Iris pigment epithelial cell (primary cell): ENCODE measurements around the gene ZNF518A.
A peak's percentile ranks its signal among the peaks of the same experiment; 100 is the strongest.

Experiments used
- DNase-seq: peaks from one replicate; pipeline ENCODE4 v3.0.0-alpha.2; 2011; ENCODE audit warnings: low read depth

ZNF518A gene, protein sequence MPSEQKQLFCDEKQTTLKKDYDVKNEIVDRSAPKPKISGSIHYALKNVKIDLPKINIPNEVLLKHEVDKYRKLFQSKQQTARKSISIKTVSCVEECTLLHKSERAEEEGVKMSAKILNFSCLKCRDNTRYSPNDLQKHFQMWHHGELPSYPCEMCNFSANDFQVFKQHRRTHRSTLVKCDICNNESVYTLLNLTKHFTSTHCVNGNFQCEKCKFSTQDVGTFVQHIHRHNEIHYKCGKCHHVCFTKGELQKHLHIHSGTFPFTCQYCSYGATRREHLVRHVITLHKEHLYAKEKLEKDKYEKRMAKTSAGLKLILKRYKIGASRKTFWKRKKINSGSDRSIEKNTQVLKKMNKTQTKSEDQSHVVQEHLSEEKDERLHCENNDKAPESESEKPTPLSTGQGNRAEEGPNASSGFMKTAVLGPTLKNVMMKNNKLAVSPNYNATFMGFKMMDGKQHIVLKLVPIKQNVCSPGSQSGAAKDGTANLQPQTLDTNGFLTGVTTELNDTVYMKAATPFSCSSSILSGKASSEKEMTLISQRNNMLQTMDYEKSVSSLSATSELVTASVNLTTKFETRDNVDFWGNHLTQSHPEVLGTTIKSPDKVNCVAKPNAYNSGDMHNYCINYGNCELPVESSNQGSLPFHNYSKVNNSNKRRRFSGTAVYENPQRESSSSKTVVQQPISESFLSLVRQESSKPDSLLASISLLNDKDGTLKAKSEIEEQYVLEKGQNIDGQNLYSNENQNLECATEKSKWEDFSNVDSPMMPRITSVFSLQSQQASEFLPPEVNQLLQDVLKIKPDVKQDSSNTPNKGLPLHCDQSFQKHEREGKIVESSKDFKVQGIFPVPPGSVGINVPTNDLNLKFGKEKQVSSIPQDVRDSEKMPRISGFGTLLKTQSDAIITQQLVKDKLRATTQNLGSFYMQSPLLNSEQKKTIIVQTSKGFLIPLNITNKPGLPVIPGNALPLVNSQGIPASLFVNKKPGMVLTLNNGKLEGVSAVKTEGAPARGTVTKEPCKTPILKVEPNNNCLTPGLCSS (N-terminal part only)

DNA sequence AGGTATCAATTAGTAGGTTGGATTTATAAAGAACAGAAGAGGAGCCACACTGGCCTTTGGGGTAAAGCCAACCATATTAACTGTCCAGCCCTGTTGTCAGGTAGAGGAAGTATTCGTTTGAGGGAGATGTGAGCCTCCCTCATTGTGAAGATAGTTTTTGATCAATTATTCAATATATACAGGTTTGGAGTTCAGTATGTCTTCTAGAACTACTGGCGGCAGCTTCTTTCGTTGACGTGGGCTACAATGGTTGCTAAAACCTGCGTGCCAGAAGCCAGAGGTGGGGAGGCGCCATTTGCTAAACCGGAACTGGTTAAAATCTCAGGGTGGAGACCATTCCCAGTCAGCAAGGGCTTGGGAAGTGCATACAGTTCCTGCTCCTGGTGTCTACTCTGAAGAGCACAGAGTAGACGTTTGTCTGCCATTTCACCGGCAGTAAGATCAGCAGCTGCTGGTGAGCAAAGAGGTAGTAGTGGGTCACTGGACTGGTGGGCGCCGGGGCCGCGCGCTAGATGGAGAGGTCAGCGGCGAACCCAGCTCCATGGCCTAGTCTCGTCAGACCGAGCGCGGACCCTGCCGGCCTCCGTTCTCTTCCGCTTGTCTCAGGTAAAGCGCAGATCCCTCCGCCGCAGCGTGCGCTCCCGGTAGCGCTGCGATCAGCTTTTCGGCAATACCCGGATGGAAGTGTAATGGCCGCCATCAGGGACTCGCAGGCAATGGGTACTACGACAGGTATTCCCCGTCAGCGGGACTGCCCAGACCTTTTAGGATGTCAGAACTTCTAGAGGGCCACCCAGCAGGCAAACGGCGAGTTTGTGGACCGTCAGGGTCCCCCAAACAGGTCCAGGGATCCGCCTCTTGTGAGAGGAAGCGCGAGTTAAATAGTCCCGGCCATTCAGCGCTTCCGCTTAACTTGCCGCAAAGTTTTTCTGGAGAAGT is at the start of gene ZNF518A:
Gene ZNF518A, plus strand, starts transcription at position 911 of the 939 bp plus-strand sequence. CDS start 26,026 bp downstream, outside the sequence.
- DNase-seq, result peak; percentile 99

DNA sequence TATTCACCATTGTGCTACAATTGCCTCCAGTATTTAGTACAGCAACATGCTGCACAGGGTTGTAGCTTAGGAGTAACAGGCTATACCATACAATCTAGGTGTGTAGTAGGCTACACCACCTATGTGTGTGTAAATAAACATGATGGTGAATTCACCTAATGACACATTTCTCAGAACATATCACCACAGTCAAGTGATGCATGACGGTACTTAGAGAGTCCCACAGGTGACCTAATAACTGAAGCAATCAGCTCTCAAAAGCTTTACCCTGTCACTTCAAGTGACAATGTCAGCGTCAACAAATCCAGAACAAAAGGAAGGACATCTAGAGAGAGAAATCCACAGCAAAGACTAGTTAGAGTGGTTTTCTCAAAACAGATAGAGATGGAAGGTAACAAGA is 47.9 kb upstream of the ZNF518A start:
- no peak for DNase-seq

DNA sequence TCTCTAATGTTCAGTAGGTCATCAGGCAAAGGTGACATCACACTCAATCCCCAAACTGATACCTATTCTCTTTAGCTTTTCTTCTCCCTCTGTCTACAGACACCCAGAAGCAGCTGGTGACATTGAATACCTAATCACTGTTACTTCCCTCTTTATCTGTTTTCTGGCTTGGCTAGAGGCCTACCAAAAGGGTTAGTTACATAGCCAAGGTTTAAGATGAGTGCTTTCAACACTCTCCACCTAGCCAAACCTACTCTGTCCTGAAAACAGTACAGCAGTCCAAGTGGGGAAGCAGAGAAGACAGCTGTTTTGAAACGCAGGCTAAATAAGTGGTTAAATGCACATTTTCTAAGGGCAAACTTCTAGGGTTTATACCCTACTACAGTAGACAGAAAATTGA is 47.3 kb upstream of the ZNF518A start:
- no peak for DNase-seq

DNA sequence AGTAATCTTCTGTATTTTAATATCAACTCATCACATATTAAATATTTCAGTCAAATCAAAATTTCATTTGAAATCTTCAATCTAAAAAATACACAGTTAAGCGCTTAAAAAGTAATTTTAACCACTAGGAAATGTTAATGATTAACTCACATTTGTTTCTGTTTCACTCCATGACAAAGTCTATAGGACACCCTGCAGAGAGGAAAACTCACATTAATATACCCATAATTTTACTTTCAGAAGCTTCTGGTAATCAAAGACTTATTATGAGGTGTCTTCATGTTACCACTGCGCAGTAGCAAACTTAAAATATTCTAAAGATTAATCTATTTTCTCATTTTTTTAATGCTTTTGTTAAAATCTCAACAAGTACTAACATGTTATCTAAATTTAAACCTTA is 41.0 kb upstream of the ZNF518A start:
- no peak for DNase-seq

DNA sequence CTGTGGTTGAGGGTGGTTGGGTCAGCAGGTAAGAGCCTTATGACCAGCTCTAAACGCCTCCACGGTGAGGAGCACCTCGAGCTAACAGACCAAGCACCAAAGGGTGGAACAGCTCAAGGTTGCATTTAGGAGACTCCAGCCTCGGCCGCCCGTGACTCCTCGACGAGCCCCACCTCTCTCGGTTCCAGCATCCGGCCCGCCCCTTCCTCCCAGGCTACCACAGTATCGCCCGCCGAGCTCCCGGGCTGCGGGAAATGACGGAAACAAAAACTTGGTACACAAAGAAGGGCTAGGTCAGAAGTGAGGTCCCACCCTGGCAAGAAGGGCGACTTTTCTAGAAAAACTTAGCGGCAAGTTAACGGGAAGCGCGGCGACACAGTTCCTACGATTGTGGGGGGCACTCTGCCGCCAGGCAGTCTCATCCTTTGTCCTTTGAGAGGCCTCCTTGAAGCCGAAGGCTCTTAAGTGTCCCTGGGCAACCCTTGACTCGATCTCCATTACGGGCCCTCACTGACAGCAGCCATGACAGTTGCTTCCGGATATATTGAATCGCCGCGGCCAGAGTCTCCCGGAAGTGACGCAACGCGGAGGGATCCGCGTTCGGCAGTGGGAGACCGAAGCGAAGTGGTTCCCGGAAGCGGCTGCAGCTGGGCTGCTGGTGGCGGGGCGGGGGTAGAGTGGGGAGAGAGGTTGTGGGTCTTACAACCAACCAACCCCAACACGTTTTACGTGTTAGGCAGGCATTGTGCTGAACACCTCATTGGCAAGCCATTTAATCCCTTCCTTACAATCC is 40.2 kb upstream of the ZNF518A start:
- peak; percentile 97 for DNase-seq

DNA sequence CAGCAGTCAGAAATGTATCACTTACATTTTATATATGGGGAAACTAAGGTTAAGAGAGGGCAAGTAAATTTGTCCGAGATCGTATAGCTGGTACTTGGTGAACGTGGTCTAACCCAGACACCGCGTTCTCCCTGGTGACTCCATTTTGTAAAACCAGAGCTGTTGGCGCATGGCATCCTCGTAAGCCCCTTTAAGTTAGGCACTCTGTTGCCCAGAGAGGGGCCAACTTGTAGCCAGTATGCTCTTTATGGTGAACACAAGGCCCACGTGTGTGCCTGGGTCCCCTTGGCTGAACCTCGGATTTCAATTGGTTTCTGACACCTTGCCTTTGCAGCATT is 39.7 kb upstream of the ZNF518A start:
- no peak for DNase-seq

DNA sequence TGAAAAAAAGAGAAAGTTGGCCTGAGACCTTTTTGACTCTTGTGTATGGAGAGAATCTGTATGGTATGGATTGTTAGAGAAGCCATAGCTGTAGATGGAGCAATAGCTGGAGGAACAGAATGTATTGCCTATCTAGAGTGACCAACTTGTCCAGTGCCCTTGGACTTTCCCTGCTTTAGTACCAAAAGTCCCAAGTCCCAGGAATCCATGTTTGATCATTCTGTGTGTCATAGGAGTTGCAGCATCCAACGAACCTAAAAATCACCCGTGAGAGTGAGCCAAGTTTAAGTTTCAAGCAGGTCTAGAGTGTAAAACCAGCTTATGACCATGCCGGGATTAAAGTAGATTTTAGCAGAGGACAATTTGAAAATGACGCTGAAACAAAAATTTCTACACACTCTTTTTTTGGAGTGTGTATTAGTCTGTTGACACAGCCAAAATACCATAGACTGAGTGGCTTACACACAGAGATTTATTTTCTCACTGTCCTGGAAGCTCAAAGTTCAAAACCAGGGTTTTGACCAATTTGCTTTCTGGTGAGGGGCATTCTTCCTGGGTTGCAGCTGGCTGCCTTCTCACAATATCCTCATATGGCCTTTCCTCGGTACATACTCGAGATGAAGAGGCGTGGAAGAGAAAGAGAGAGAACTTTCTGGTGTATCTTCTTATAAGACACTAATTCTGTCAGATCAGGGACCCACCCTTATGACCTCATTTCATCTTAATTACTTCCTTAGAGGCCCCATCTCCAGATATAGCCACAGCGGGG is 36.9 kb upstream of the ZNF518A start:
- no peak for DNase-seq

DNA sequence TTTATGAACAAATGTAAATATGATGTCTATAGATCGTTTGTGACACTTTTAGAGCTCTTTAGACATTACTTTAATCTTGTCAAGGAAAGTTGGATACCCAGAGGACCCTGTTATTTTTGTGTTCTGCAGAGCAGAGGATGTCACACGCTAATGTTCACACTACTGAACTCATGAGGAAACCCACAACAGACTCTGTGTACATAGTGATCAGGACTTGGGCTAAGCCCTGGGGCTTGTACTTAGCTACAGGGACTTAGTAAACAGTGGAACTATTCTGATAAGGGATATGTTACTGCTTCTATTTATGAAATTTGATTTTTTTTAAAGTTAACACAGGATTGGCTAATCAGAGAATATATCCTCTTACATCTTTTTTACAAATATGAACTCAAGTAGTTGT is 36.1 kb upstream of the ZNF518A start:
- DNase-seq, result no peak

DNA sequence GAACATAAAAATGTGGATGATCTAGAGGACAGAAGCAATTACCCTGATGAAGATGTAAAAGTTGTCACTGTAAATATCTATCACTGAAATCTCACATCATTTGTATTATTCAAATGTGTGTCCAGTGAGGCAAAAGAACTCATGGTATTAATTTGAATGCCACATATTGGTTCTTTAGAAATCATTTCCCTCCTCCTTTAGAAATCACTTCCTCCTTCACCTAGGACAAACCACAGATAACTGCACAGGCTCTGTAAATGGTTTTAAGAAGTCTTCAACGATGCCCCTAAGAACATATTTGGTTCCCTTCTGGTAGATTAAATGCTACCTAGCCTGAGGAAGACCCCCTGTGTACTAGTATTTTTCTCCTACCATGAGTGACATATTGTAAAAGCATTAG is 33.1 kb upstream of the ZNF518A start:
- DNase-seq, result no peak

DNA sequence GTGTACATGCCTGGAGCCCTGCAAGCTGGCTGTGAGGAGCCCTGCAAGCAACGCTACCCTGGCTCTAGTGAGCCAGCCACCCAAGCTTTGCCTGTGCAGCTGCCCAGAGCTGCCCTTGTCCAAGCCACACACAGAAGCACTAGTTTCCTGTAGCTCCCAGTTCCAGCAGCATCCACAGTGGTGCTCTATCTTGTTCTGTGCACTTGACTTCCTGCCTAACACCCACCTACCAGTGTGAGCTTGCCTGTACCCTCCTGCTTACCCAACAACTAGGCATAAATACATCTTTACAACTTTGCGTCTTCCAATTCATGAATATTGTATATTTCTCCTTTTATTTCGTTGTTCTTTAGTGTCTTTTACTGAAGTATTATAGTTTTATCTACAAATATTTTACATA is 32.2 kb upstream of the ZNF518A start:
- no peak for DNase-seq

DNA sequence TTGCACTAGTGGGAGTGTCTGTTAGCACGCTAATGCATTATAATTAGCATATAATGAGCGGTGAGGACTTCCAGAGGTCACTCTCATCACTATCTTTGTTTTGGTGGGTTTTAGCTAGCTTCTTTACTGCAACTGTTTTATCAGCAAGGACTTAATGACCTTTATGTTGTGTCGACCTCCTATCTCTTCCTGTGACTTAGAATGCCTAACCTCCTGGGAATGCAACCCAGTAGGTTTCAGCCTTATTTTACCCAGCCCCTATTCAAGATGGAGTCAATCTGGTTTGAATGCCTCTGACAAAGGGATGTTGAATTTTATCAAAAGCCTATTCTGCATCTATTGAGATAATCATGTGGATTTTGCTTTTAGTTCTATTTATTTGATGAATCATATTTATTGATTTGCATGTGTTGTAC is 22.5 kb upstream of the ZNF518A start:
- no peak for DNase-seq

DNA sequence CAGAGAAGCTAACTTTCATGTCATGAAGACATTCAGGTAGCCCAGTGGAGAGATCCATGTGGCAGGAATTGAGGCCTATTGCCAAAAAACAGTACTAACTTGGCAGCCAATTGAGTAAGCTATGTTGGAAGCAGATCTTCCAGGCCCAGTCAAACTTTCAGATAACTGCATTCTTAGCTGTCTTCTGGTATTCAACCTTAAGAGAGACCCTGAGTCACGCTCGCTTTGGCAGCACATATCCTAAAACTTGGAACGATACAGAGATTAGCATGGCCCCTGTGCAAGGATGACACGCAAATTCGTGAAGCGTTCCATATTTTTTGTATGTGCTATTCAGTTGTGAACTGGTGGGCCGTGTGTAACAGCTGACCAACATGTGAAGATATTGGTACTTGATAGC is 17.6 kb upstream of the ZNF518A start:
- DNase-seq, result no peak

DNA sequence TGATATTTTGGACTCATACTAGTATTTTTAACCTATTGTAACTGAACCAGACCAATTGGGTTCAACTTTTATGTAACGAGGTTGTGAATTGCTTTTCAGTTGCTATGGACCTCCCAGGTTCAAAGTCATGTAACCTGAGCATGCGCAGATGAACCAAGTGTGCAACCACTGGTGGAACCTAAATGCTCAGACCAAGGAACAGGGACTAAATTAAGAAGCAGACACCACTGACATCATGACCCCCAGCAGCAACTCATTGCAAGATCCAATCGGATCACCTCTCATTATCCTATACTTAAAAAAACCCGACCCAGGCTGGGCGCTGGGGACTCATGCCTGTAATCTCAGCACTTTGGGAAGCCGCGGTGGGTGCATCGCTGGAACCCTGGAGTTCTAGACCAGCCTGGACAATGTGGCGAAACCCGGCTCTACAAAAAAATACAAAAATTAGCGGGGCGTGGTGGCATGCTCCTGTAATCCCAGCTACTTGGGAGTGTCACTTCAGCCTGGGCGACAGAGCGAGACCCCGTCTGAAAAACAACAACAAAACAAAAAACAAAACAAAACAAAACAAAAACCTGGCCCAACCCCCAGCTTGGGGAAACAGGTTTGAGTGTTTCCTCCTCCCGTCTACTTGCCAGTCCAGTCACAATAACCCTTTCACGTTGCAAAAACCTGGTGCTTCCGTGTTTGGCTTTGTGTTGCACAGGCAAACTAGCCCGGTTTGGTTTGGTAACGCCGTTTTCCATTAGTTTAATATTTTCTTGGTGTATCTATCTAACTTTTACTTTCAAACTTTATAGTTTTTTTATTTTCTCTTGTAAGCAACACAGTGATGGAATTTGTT is 11.3 kb upstream of the ZNF518A start:
- no peak for DNase-seq

DNA sequence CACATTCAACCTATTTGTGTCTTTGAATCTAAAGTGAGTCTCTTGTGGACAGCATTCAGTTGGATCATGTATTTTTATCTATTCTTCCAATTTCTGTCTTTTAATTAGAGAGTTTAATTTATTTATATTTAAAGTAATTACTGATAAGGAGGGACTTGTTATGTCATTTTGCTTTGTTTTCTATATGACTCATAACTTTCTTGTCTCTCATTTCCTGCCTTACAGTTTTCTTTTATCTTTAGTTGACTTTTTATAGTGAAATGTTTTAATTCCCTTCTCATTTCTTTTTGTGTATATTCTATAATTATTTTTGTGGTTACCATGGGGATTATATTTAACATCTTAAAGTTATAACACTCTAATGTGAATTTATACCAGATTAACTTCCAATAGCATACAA is 7.3 kb upstream of the ZNF518A start:
- DNase-seq, result no peak

DNA sequence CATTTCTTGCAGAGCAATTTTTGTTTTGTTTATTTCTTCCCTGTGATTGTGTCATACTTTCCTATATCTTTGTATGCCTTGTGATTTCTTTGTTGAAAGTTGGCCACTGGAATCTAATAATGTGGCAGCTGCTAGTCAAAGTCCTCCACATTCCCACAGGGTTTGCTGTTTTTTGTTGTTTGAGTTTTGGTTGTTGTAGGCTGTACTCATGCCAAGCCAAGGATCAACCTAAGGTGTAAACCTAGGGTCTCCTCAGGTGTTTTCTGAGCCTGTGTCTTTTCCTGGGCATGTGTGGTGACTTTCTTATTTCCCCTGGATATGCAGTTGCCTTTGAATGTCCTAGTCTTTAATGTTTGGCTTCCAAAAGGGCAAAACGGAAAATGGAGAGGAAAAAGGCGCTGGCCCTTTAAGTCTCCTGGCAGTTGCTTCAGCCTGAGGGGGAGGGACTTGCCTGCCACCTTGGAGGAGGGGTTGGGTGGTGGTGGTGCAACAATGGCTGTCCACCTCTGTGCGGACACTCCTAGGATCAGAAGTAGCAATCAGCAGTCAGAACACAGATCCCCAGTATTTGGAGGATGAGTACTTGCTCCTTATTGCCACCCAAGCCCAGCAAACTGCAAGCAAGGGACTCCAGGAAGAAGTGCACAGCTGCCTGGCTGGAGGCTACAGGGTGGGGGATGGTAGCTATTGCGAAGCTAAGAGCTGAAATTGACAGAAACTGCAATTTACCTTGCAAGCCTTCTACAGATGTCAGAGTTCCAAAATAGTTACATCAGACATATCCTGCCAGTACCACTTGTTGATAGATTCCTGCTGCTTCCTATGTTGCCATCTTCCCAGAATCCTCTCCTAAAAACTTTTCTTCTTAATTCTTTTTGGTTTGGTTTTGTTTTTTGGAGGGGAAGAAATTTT is 5.6 kb upstream of the ZNF518A start:
- DNase-seq, result peak; percentile 69

DNA sequence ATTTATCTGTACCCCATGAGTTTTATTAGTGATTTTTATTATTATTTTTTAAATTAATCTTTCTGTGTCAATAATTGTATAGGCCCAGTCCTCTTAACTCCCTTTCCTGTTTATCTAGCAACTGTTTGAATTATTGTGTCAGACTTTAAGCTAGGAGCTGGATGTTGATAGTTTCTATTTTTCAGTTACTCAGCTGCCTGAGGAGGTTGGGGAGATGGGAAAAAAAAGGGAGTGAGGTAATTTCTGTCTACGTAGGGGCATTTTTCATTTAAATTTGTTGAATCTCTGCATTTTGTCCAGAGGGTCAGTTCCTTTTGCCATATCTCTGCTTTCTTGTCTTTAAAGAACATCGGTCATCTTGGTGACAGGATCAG is 5.0 kb upstream of the ZNF518A start:
- DNase-seq, result peak; percentile 56

DNA sequence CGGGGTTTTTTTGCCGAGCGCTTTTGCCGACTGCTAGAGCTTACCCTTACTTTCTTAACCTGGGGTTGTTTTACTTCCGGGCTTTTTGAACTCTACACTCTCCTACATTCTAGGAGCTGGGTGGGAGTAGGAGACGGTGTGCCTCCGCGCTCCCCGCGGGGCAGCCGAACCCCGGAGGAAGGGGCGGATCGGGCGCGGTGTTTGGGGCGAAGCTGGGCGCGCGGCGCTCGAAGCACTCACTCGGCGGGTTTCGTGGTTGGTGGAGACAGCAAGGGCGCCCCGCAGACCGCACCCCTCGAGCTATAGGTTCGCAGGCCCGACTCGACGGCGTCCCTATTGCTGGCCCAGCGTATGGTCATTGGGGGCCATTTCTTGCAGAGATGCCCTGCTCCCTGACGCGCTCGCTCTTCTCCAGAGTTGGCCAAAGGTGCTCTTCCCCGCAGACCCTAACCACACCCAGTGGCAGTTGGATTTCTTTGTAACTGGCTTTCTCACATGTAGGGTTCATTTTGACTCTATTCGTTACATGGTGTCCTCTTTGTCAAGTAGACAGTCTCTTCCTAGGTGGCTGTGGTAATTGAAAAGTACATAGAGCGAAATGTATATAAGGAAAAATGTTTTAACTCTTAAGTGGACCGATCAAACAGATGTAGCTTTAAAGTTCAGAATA is 364 bp downstream of the ZNF518A start:
- peak; percentile 89 for DNase-seq

DNA sequence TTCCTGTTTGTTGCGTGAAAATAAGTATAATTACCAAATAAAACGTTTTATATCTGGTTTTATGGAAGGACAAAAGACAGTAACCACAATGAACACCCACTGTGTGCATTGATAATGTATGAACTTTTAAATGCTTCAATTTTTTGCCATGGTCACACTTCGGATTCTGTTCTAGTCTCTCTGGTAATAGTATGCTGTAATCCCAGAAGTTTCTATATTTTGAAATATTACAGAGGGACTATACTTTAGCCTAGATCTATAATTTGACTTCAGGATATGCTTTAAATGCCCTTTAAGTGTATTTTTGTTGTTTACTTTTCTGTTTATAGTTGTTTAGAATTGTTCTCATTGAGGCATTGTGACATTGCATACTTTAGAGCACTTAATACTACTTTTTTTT is 1.5 kb downstream of the ZNF518A start:
- DNase-seq, result no peak
